Renal pelvis (tissue), 12 donors: ENCODE data around the gene KRTAP3-3. TPM values are rescaled to one million over a fixed set of nuclear protein-coding genes. Genes with fewer than 3 reads are reported as not detected.
"Not testable (repeated sequence)": the region's sequence is repeated elsewhere in the genome, so short reads cannot be mapped to it uniquely, and the experiment has no call there.

Source experiments
- DNase-seq: peaks from one replicate; pipeline ENCODE4 v3.0.0-alpha.2; 2013
- long read RNA-seq, 16 experiments: transcript quantifications; one replicate each; lab custom pipeline, GENCODE V29; 2026
- polyA plus RNA-seq, 3 donors: library from polyadenylated mRNA; unstranded; fragments of 120-200 nt; gene quantifications; one replicate each; pipeline ENCODE4 v1.2.1, GENCODE V29; 2013; ENCODE audit not compliant: insufficient read length in 3 of 3

KRTAP3-3 gene
- polyA plus RNA-seq = not detected
- long read RNA-seq, donor 1 = 0 reads
- long read RNA-seq, donor 2 = 0 reads
- long read RNA-seq, donor 3 = 0 reads
- long read RNA-seq, donor 4 = 0 reads
- long read RNA-seq, donor 5 = 0 reads
- long read RNA-seq, donor 6 = 0 reads
- long read RNA-seq, donor 7 = 0 reads
- long read RNA-seq, donor 8 = 0 reads
- long read RNA-seq, donor 9 = 0 reads
- long read RNA-seq, donor 10 = 0 reads
- long read RNA-seq, donor 11 = 0 reads
- long read RNA-seq, donor 12 = 0 reads
- long read RNA-seq, donor 13 = 0 reads
- long read RNA-seq, donor 14 = 0 reads
- long read RNA-seq, donor 15 = 0 reads
- long read RNA-seq, donor 16 = 0 reads

- DNase-seq = no peak
These were observed at the start of gene KRTAP3-3 for GRCh38 chr17:40993839-40994238. Gene KRTAP3-3 (minus strand): TSS chr17:40994164. CDS start chr17:40994097, 67 bp downstream.

- no peak for DNase-seq
These were observed 49.0 kb upstream of the KRTAP3-3 start for GRCh38 chr17:41042953-41043352.

GRCh38 chr17:41040783-41041571 is 47.0 kb upstream of the KRTAP3-3 start, which contains the start of gene KRTAP1-1:
Gene KRTAP1-1 (minus strand): TSS chr17:41041450. CDS start chr17:41041397, 53 bp downstream.
- DNase-seq = not testable (repeated sequence)

- DNase-seq = no peak
These were observed 43.9 kb upstream of the KRTAP3-3 start for GRCh38 chr17:41037853-41038350.

- DNase-seq = not testable (repeated sequence)
These were observed 40.5 kb upstream of the KRTAP3-3 start, which contains the start of gene KRTAP1-3 for GRCh38 chr17:41034346-41034935. Gene KRTAP1-3 (minus strand): TSS chr17:41034874. CDS start chr17:41034821, 53 bp downstream.

GRCh38 chr17:41029633-41030245 is 35.8 kb upstream of the KRTAP3-3 start, which contains the start of gene KRTAP1-4:
Gene KRTAP1-4 (minus strand): TSS chr17:41030195. CDS start chr17:41030078, 117 bp downstream.
- DNase-seq = no peak

GRCh38 chr17:41026715-41027471 is 32.9 kb upstream of the KRTAP3-3 start, which contains the start of gene KRTAP1-5:
Gene KRTAP1-5 (minus strand): TSS chr17:41027208. CDS start chr17:41027155, 53 bp downstream.
- no peak for DNase-seq

GRCh38 chr17:41024697-41025096 is 30.7 kb upstream of the KRTAP3-3 start:
- no peak for DNase-seq

- DNase-seq = no peak
These were observed 26.4 kb upstream of the KRTAP3-3 start for GRCh38 chr17:41020336-41020735.

GRCh38 chr17:41019415-41019814 is 25.5 kb upstream of the KRTAP3-3 start:
- no peak for DNase-seq

- no peak for DNase-seq
These were observed 24.6 kb upstream of the KRTAP3-3 start for GRCh38 chr17:41018541-41018940.

- DNase-seq = no peak
These were observed 22.7 kb upstream of the KRTAP3-3 start for GRCh38 chr17:41016578-41017215.

GRCh38 chr17:41015454-41015853 is 21.5 kb upstream of the KRTAP3-3 start:
- DNase-seq = no peak

GRCh38 chr17:41013606-41014005 is 19.6 kb upstream of the KRTAP3-3 start:
- DNase-seq = no peak

GRCh38 chr17:41013181-41013580 is 19.2 kb upstream of the KRTAP3-3 start:
- no peak for DNase-seq

GRCh38 chr17:41012326-41013120 is 18.6 kb upstream of the KRTAP3-3 start:
- DNase-seq = no peak

- DNase-seq = no peak
These were observed 16.5 kb upstream of the KRTAP3-3 start for GRCh38 chr17:41010441-41010840.

GRCh38 chr17:41009936-41010335 is 16.0 kb upstream of the KRTAP3-3 start:
- DNase-seq = no peak

GRCh38 chr17:41009301-41009760 is 15.4 kb upstream of the KRTAP3-3 start:
- DNase-seq = no peak
